ENCODE measurements around the gene EPHA3.

The EPHA3 gene

GRCh38 chr3:89107461-89108290 lies at the start of gene EPHA3:
Gene EPHA3 (plus strand): TSS chr3:89107621. CDS start chr3:89107749, 128 bp downstream.
- peak; percentile 30 for DNase-seq

- DNase-seq, result no peak
Observed at GRCh38 chr3:89058371-89058770, 49.0 kb upstream of the EPHA3 start.

GRCh38 chr3:89059211-89059925 lies 48.1 kb upstream of the EPHA3 start:
- DNase-seq, result no peak

- no peak for DNase-seq
Observed at GRCh38 chr3:89061259-89061658, 46.2 kb upstream of the EPHA3 start.

DNA sequence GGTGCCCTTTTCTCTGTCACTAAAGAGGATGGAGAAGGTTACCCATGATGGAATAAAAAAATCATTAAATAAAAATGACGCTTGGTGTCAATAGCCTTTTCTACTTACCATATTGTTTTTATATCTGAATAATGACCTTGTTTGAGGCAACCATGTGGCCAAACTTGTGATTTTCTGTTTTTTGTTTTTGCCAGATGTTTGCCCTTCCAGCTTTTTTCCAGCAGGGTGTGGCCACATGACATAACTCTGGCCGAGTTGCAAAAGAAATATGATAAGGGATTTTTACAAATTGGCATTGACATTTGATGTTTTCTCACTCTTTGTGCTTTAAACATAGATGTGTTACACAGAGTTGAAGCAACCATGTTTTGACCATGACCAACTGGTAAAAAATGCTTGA lies 39.7 kb upstream of the EPHA3 start:
- no peak for DNase-seq

GRCh38 chr3:89072642-89073041 lies 34.8 kb upstream of the EPHA3 start:
- no peak for DNase-seq

DNA sequence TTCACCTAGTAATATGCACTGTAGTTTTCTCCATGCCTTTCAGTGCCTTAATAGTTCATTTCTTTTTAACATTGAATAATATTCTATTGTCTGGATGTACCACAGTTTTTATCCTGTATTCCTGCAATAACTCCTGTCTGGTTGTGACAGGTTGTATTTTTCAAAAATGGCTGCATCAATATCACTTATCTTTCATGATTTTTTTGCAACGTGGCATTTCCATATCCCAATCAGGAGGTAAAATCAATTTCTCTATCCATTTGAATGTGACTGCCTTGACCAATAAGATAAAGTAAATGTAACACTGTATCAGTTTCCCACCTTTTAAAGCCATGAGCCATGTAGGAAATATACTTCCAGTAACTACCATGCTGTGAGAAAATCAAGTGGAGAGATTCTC lies 27.5 kb upstream of the EPHA3 start:
- no peak for DNase-seq

DNA sequence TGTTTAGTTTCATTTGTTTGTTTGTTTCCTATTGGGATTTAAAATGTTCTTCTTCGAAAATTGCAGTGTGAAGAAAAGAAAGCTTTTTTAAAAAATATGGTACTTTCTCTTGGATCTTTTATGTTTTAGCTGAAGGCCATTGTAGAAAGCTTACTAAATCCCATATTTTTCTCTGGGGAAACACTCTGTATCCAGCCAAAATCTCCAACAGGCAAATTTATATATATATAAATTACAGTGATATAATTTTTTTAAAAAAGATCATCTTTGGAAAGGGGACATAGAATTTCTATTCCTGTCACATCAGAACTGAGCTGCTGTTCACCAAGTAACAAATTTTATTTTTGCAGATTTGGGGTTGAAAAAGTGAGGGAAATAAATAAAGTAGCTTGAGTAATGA lies 19.6 kb upstream of the EPHA3 start:
- DNase-seq, result no peak

DNA sequence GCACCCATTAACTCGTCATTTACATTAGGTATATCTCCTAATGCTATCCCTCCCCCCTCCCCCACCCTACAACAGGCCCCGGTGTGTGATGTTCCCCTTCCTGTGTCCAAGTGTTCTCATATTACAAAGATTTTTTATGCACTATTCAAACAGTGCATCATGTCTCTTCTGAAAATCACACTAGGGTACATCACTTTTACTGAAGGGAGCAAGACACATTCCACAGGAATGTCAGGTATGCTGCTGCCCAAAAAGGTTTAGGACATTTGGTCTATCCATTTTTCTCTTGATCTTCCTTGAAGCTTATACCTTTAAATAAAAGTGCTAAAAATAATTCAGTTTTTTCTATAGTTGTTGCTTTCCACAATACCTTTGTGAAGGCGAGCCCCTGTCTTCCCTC lies 9.2 kb upstream of the EPHA3 start:
- DNase-seq, result no peak

DNA sequence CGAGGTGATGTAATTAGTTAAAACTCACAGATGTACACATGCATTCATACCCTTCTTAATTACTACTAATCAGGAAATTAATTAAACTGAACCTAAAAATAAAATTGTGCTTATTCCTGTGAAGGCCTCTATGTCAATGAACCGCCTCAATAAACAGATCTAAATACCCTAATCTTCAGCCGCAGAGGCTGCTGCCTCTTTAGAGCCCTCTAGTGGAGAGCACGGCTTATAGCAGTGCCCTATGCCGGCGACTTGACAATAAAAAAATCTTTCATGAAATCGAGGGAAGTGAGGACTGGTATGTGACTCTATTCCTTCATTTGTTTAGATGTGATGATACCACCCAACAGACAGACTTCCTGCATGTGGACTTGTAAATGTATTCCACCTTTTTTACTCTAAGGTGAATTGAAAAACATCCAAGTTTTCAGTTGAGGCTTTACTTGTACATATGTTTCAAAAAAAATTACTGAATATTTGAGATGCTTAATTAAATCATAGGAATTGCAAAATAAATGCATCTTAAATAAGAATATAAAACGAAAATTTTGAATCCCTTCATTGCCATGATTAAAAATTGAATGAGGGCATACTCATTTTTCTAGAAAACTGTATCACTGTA lies 8.3 kb upstream of the EPHA3 start:
- peak; percentile 13 for DNase-seq

- no peak for DNase-seq
Observed at GRCh38 chr3:89101251-89101650, 6.2 kb upstream of the EPHA3 start.

- DNase-seq, result no peak
Observed at GRCh38 chr3:89101921-89102320, 5.5 kb upstream of the EPHA3 start.

GRCh38 chr3:89104499-89104898 lies 2.9 kb upstream of the EPHA3 start:
- no peak for DNase-seq

DNA sequence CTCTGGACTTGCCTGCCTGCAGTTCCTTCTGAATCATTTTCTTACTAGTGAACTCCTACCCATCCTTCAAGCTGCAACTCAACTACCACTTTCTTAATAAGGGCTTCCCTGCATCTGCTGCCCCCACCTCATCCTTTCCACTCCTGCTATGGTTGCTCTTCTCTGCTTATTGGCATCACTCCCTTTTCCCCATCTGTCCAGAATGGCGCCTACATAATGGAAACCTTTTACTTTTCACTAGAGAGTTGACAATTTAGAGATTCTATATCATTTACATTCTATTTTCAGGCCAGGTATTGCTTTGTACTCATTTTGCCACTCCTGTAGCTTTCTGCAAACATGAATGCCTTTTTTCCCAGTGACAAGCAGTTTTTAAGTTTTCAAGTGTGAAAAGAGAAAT lies 1.9 kb upstream of the EPHA3 start:
- DNase-seq, result no peak

DNA sequence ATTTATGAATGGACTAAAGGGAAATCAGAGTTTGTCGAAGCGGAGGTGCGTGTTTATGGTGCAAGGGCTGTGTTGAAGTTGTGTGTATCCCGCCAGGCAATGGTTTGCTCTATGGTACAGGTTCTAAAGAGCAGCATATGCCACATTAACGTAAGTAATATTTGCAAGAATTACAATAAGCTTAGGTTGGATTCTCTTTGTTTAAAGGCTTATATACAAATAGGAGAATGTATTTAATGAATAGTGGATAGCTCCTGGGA lies 800 bp downstream of the EPHA3 start:
- no peak for DNase-seq

DNA sequence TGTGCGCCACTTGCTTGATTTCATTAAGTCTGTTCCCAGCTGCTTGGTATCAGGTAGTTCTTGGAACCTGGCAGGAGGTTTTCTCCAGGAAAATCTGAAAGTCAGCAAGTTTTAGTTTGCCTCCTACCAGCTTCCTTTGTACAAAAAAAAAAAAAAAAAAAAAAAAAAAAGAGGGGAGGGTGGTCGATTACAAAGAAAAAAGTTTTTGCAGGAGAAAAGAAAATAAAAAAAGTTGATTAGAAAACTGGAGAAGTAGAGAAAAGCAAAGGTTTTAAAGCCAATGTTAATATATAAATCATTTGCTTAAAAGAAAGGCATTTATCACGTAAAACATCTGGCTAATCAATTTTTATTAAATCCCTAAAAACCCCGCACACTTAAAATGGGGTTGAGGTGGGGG lies 5.9 kb downstream of the EPHA3 start:
- no peak for DNase-seq

- DNase-seq, result peak; percentile 4
Observed at GRCh38 chr3:89113893-89114840, 6.7 kb downstream of the EPHA3 start.

DNA sequence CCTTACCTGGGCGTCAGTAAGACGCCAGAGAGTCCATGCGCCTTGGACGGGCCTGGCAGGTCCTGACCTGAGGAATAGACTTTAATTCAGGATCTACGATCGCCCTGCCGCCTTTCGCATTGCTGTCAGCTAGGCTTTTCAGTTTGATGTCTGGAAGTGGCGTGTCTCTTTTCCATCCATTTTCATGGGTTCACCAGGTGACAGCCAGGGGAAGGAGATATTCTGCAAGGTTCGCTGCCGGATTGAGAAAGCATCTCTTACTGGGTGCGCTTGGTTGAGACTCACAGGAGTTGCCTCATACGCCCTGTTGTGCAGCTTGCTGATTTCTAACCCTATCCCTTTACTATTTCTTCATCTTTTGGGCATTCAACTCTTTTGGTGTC lies 7.4 kb downstream of the EPHA3 start:
- DNase-seq, result no peak

- DNase-seq, result no peak
Observed at GRCh38 chr3:89116476-89116875, 9.1 kb downstream of the EPHA3 start.

DNA sequence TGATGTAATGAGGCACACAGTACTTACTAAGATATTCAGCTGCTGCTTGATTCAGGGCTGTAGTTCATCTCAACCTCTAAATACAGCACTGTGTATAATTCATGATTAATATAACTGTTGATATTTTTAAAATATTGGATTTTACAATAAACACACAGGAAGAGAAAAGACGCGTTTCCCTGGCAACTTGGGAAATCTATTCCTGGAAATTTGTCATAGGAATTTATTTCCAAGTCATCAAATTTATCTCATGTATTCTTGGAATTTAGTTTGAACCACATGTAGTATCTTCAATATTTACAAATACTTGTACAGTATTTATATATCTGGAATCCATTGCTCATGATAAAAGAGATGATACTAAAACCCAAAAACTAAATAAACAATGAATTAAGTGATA lies 30.6 kb downstream of the EPHA3 start:
- DNase-seq, result no peak

DNA sequence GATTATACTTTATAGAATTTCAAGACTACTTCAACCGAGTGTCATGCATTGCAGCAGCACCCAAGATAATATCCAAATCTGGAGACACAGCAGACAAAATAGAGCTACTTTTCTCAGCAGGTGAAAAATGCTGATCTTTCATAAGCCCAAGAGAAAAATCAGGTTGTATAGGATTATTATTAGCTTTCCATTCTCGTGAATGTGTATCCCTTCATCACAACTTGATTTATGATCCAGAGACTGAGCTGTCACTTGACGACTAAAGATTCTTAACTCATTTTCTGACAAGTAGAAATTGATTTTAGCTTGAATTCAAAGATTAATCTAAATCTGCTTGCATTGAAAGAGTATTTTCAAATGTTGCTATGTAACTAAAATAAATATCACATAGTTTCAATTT lies 32.4 kb downstream of the EPHA3 start:
- no peak for DNase-seq

DNA sequence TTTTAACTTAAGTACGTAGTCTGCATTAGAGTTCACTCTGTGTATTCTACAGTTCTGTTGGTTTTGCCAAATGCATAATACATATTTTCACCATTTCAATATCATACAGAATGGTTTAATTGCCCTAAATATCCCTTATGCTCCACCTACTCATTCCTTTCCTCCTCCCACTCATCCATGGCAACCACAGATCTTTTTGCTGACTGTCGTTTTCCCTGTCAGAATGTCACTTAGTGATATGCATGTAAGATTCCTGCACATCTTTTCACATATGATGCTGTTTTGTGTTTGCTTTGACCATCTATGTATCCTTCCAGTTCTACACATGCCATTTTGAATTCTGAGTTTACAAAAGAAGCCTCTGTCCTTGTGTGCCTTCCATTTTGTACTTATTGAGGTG lies 36.7 kb downstream of the EPHA3 start:
- no peak for DNase-seq

GRCh38 chr3:89145995-89146394 lies 38.6 kb downstream of the EPHA3 start:
- no peak for DNase-seq
